ENCODE measurements around the gene AGBL2. TPM values are rescaled to one million over a fixed set of nuclear protein-coding genes. Genes with fewer than 3 reads are reported as not detected.

The AGBL2 gene
- total RNA-seq, 4 donors from 2014 or later: 0.29 to 0.89 TPM; not detected in 2

DNA sequence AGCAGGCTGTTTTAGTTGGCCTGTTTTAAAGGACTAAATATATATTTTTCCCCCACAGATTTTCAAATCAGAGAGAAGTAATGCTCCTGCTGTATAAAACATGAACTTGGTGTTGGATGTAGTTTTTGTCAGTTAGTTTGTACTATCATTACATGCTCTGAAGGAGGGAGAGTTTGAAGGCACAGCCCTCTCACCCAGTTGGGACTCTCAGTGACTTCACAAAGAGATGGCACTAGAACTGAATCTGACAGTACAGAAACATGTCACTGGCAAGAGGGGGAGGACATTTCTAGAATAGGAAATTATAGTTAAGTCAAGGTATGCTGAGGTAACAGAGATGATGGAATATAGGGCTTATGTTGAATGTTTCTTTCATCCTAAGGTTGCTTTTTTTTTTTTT lies 99.9 kb downstream of the AGBL2 start:
- H3K4me1 ChIP-seq: peaks cover 19% of the 10 kb centered on the region
- no peaks in the 10 kb centered on the region for H3K9me3 ChIP-seq
- H3K36me3 ChIP-seq: peaks cover 17% of the 10 kb centered on the region
- no peak overlapping the region for H3K4me3 ChIP-seq
- H3K27me3 ChIP-seq: no peaks in the 10 kb centered on the region
- TF ChIP-seq POLR2A (IDR thresholded peaks at IDR 0.05): no peak
- no peak for TF ChIP-seq POLR2AphosphoS5 (IDR thresholded peaks at IDR 0.05)
- TF ChIP-seq EP300 (IDR thresholded peaks at IDR 0.05): no peak
- TF ChIP-seq, protein P1, sequence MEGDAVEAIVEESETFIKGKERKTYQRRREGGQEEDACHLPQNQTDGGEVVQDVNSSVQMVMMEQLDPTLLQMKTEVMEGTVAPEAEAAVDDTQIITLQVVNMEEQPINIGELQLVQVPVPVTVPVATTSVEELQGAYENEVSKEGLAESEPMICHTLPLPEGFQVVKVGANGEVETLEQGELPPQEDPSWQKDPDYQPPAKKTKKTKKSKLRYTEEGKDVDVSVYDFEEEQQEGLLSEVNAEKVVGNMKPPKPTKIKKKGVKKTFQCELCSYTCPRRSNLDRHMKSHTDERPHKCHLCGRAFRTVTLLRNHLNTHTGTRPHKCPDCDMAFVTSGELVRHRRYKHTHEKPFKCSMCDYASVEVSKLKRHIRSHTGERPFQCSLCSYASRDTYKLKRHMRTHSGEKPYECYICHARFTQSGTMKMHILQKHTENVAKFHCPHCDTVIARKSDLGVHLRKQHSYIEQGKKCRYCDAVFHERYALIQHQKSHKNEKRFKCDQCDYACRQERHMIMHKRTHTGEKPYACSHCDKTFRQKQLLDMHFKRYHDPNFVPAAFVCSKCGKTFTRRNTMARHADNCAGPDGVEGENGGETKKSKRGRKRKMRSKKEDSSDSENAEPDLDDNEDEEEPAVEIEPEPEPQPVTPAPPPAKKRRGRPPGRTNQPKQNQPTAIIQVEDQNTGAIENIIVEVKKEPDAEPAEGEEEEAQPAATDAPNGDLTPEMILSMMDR (IDR thresholded peaks at IDR 0.05): no peak
- DNase-seq (ENCODE audit: low spot score in 2 of 2): no peak
- no peak overlapping the region for H3K27ac ChIP-seq

DNA sequence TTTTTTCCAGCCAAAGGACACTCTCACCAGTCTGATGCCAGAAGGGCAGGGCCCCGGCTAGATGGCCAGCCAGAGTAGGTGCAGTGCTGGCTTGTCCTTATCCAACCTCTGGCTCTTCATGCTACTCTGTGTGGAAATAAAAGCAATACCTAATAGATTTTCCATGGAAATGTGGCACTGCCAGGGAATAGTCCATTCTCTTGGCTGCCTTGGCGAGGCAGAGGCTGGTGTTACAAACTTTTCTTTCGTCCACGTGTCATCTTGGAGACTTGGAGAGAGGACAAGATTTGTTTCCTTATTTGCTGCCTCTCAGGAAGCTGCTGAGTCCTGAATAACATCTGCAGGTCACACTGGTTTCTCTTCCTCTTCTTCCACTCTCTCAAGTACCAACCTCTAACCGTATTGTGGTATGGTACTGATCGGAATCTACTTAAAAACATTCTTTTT lies 103.8 kb downstream of the AGBL2 start:
- TF ChIP-seq, protein P1 (IDR thresholded peaks at IDR 0.05): no peak
- TF ChIP-seq POLR2AphosphoS5 (IDR thresholded peaks at IDR 0.05): no peak
- TF ChIP-seq POLR2A (IDR thresholded peaks at IDR 0.05): no peak
- TF ChIP-seq EP300 (IDR thresholded peaks at IDR 0.05): no peak
- Histone ChIP-seq H3K4me1 (peaks cover 20% of the 10 kb centered on the region), H3K27me3 (no peaks in the 10 kb centered on the region), H3K4me3 (no peak overlapping the region), H3K27ac (no peak overlapping the region), H3K36me3 (peaks cover 5% of the 10 kb centered on the region), H3K9me3 (no peaks in the 10 kb centered on the region)
- 51% methylated on average over 6 of the region's 6 CpGs for WGBS
- peak in 1 of 2 donors; percentile 32 for DNase-seq (ENCODE audit: low spot score in 2 of 2)

DNA sequence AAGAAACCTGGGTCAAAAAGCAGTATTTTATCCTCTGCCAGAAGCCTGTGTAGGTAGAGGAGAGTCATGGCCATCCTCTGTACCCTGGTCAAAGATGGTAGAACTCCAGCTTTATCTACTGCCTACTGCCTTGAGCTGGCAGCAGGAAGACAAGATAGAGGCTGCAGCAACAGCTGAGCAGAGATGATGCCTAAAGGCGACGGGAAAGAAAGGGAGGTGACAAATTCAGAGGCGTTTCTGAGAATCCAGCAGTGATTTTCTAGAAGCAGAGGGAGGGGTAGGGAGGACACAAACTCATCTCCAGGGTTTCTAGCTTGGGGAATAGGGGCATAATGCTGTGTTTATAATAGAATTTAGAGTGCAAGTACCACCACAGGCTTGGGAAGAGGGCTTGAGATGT lies 105.5 kb downstream of the AGBL2 start:
- Histone ChIP-seq H3K36me3 (peaks cover 5% of the 10 kb centered on the region), H3K27me3 (no peaks in the 10 kb centered on the region), H3K4me3 (no peak overlapping the region), H3K4me1 (peaks cover 20% of the 10 kb centered on the region), H3K27ac (no peak overlapping the region), H3K9me3 (no peaks in the 10 kb centered on the region)
- WGBS: 51% methylated on average over 3 of the region's 3 CpGs
- peak in 1 of 2 donors; percentile 12 for DNase-seq (ENCODE audit: low spot score in 2 of 2)
- TF ChIP-seq EP300 (IDR thresholded peaks at IDR 0.05) (no peak), POLR2A (IDR thresholded peaks at IDR 0.05) (no peak), POLR2AphosphoS5 (IDR thresholded peaks at IDR 0.05) (no peak)
- TF ChIP-seq, protein P1 (IDR thresholded peaks at IDR 0.05): no peak

Other genes with a start within 250 kb of the AGBL2 start
- 100 to 1,000 TPM in 2 of 4 donors, 10 to 100 TPM in 2; 90.3 to 210 (median 101) TPM for gene CELF1, start 162.2 kb downstream of the AGBL2 start, total RNA-seq
- gene PTPMT1, start 149.8 kb downstream of the AGBL2 start, total RNA-seq: 10 to 100 TPM; 63.2 to 81.4 (median 71.6) TPM
- gene KBTBD4, start 136.4 kb downstream of the AGBL2 start, total RNA-seq: 10 to 100 TPM; 18.4 to 32.2 (median 21.2) TPM
- gene NDUFS3, start 136.3 kb downstream of the AGBL2 start, total RNA-seq: 10 to 100 TPM; 41.3 to 79.5 (median 62.5) TPM
- gene FAM180B, start 128.7 kb downstream of the AGBL2 start, total RNA-seq: 1 to 10 TPM in 2 of 4 donors, under 1 TPM in 1, not detected in 1; 0.72 to 2.3 (median 1.7) TPM
- 1 to 10 TPM in 2 of 4 donors, under 1 TPM in 2; 0.76 to 1.9 (median 1.4) TPM for gene C1QTNF4, start 121.0 kb downstream of the AGBL2 start, total RNA-seq
- 10 to 100 TPM; 31.1 to 60.9 (median 51.2) TPM for gene MTCH2, start 72.8 kb downstream of the AGBL2 start, total RNA-seq
- gene FNBP4, start 52.0 kb upstream of the AGBL2 start, total RNA-seq: 100 to 1,000 TPM in 3 of 4 donors, 10 to 100 TPM in 1; 99.3 to 397 (median 143) TPM
- 10 to 100 TPM; 17.5 to 55.7 (median 26.6) TPM for gene NUP160, start 133.0 kb upstream of the AGBL2 start, total RNA-seq

All from suprapubic skin (tissue), 4 donors.